Ascending aorta (tissue), 2 donors: ENCODE data around the gene FAM3B. TPM values are rescaled to one million over a fixed set of nuclear protein-coding genes. Genes with fewer than 3 reads are reported as not detected.

Experiments
- DNase-seq, 2 donors: peaks; one replicate each; pipeline ENCODE4 v3.0.0-alpha.2; 2019; ENCODE audit warnings: low spot score in 2 of 2
- H3K27ac ChIP-seq, 2 donors: fragments of 200-600 bp; sonication (generic); one replicate each; pipeline ENCODE4 v1.5.1; 2016 to 2017; ENCODE audit warnings: mild to moderate bottlenecking in 1 of 2
- H3K27me3 ChIP-seq: fragments of 200-600 bp; sonication (generic); one replicate; pipeline ENCODE4 v1.5.1; 2017
- H3K36me3 ChIP-seq, 2 donors: fragments of 200-600 bp; sonication (generic); one replicate each; pipeline ENCODE4 v1.5.1; 2016
- H3K4me1 ChIP-seq, 2 donors: fragments of 200-600 bp; sonication (generic); one replicate each; pipeline ENCODE4 v1.5.1; 2016 to 2017; ENCODE audit warnings: mild to moderate bottlenecking in 1 of 2
- H3K4me3 ChIP-seq, 2 donors: fragments of 200-600 bp; sonication (generic); one replicate each; pipeline ENCODE4 v1.5.1; 2016 to 2017; ENCODE audit warnings: mild to moderate bottlenecking in 1 of 2
- H3K9me3 ChIP-seq, 2 donors: fragments of 200-600 bp; sonication (generic); one replicate each; pipeline ENCODE4 v1.5.1; 2016
- CTCF ChIP-seq, 3 experiments: fragments of 200-600 bp in 2 of 3; fragments of 450-650 bp in 1 of 3; sonication (generic) in 2 of 3; IDR thresholded peaks; one replicate each; pipeline ENCODE4 v1.5.1; 2016 to 2019; ENCODE audit warnings: antibody characterized with exemption in 3 of 3, mild to moderate bottlenecking in 1 of 3, moderate library complexity in 1 of 3
- intact Hi-C: fragments of 100-400 bp; cut with DNase I; formaldehyde crosslinking; loops from one replicate; pipeline ENCODE4 v1.15.1; 2023
- total RNA-seq: library from RNA; depleted of rRNA; stranded (reverse); fragments of >200 nt; gene quantifications from one replicate; pipeline ENCODE4 v1.1.0, GENCODE V29; 2016

FAM3B gene
- total RNA-seq, 1 donor from 2014 or later = not detected

- Histone ChIP-seq H3K27ac (no peak overlapping the region), H3K4me1 (peaks cover 0 to 2% of the 10 kb centered on the region in 2 donors), H3K27me3 (no peaks in the 10 kb centered on the region), H3K36me3 (no peaks in the 10 kb centered on the region), H3K9me3 (no peaks in the 10 kb centered on the region), H3K4me3 (no peak overlapping the region)
- intact Hi-C loops = no loop called here
- no peak for TF ChIP-seq CTCF (IDR thresholded peaks at IDR 0.05)
- no peak for DNase-seq
Measured at GRCh38 chr21:41367301-41367944, 50.8 kb downstream of the FAM3B start.

GRCh38 chr21:41367945-41368734, 51.5 kb downstream of the FAM3B start:
- Histone ChIP-seq H3K4me1 (peaks cover 0 to 2% of the 10 kb centered on the region in 2 donors), H3K27ac (no peak overlapping the region), H3K36me3 (no peaks in the 10 kb centered on the region), H3K9me3 (no peaks in the 10 kb centered on the region), H3K4me3 (no peak overlapping the region), H3K27me3 (no peaks in the 10 kb centered on the region)
- DNase-seq = peak in 1 of 2 donors; percentile 37
- intact Hi-C loops = no loop called here
- no peak for TF ChIP-seq CTCF (IDR thresholded peaks at IDR 0.05)

GRCh38 chr21:41368735-41369104, 52.1 kb downstream of the FAM3B start:
- peak overlapping the region in 1 of 2 donors; percentile 52 for H3K4me3 ChIP-seq
- peak overlapping the region in 1 of 2 donors; percentile 49 for H3K27ac ChIP-seq
- intact Hi-C loops = no loop called here
- no peaks in the 10 kb centered on the region for H3K9me3 ChIP-seq
- no peak for TF ChIP-seq CTCF (IDR thresholded peaks at IDR 0.05)
- H3K36me3 ChIP-seq = no peaks in the 10 kb centered on the region
- no peaks in the 10 kb centered on the region for H3K27me3 ChIP-seq
- peak in 1 of 2 donors; percentile 56 for DNase-seq
- peaks cover 0 to 2% of the 10 kb centered on the region in 2 donors for H3K4me1 ChIP-seq

GRCh38 chr21:41369105-41369919, 52.7 kb downstream of the FAM3B start:
- Histone ChIP-seq H3K4me3 (peak overlapping the region; percentile 30 to 52), H3K4me1 (peaks cover 0 to 2% of the 10 kb centered on the region in 2 donors), H3K27me3 (no peaks in the 10 kb centered on the region), H3K27ac (peak overlapping the region in 1 of 2 donors; percentile 49), H3K36me3 (no peaks in the 10 kb centered on the region), H3K9me3 (no peaks in the 10 kb centered on the region)
- DNase-seq = peak in 1 of 2 donors; percentile 64
- intact Hi-C loops = no loop called here
- no peak for TF ChIP-seq CTCF (IDR thresholded peaks at IDR 0.05)

- peak in 1 of 2 donors; percentile 58 for DNase-seq
- H3K27ac ChIP-seq = no peak overlapping the region
- no peaks in the 10 kb centered on the region for H3K9me3 ChIP-seq
- no peaks in the 10 kb centered on the region for H3K36me3 ChIP-seq
- H3K4me3 ChIP-seq = peak overlapping the region; percentile 30 to 52
- peaks cover 0 to 2% of the 10 kb centered on the region in 2 donors for H3K4me1 ChIP-seq
- no peaks in the 10 kb centered on the region for H3K27me3 ChIP-seq
- intact Hi-C loops = no loop called here
- TF ChIP-seq CTCF (IDR thresholded peaks at IDR 0.05) = no peak
Measured at GRCh38 chr21:41369920-41370839, 53.6 kb downstream of the FAM3B start.
